LoVo (cell line): ENCODE data around the gene SLC38A1.
"Not testable (repeated sequence)": the region's sequence is repeated elsewhere in the genome, so short reads cannot be mapped to it uniquely, and the experiment has no call there.

ENCODE experiments used
- DNase-seq: peaks from one replicate; pipeline ENCODE4 v3.0.0-alpha.2; 2016; ENCODE audit warnings: low spot score

Gene SLC38A1

DNA sequence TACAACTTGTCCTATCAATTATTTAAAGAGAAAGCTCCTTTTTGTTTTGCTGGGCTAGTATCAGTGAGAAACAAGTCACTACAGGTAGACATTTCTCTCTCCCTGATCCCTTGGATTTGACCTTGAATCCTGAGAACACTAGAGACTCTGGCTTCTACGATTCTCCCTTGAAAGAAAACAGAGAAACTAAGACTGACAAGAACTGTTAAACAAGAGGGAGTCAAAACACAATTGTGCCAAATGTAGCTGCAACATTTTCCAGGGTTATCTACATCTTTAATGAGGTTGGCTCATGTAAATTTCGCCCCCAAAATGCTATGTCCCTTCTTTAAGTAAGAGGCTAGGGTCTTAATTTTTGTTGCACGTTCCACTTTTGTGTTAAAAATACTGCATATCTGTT lies 62.4 kb downstream of the SLC38A1 start:
- no peak for DNase-seq

GRCh38 chr12:46205294-46205693 lies 63.5 kb downstream of the SLC38A1 start:
- DNase-seq, result no peak

DNA sequence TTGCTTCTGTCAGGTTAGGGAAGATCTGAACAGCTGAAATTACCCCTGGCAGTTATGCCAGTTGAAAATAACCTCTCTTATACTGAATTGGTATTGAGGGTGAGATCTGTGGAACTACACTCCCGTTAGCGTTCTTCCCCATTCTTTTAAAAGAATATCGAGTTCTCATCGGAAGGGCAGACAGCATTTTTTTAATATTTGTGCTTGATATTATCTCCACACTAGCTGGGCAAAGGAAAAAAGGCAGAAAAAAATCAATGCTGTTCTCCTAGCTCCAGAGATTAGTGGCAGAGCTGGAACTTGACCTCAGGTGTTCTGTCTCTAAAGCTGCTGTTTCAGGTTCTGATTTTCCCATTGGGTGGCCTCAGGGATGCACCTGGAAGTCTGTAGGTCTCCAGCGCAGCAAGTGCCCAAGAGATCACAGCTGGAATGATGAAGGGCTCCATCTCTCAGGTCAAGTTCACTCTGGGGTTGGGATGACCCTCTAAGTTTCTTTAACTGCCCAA lies 67.5 kb downstream of the SLC38A1 start:
- DNase-seq, result no peak

DNA sequence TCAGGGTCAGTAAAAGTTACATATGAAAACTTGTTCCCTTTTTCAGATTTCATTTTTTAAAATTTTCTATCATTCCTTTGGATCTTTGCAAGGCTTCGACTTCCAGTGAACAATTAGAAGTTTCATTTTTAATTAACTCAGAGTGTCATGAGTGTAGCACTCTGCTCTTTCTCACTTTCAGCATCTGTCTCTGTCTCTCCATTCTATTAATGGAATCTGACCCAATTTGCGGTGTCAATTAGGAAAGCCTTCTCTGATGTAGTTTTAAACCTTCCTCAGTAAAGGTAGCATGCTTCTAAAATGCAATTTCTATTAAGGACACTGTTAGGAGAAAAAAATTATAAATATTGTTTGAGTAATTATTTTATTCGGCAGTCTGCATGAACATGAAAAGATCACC lies 68.3 kb downstream of the SLC38A1 start:
- no peak for DNase-seq

- no peak for DNase-seq
Observed at GRCh38 chr12:46198913-46199312, 69.9 kb downstream of the SLC38A1 start.

DNA sequence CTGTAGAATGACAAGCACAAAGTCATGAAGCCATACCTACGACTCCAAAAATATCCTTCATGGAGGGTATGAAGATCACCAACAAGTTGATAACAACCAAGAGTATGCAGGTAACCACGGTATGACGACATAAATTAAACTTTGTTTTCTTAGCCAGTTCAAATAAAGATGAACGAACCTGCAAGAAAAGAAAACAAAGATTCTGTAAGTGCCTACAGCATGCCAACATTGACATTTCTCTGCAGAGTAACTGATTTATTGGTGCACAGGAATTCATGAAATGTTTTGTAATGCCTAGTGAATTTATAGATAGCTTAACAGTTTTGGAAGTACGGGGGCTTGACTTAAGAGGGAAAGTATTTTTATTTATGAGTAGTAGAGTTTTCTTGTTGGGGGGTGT lies 71.0 kb downstream of the SLC38A1 start:
- DNase-seq, result no peak

DNA sequence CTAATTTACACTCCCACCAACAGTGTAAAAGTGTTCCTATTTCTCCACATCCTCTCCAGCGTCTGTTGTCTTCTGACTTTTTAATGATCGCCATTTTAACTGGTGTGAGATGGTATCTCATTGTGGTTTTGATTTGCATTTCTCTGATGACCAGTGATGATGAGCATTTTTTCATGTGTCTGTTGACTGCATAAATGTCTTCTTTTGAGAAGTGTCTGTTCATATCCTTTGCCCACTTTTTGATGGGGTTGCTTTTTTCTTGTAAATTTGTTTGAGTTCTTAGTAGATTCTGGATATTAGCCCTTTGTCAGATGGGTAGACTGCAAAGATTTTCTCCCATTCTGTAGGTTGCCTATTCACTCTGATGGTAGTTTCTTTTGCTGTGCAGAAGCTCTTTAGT lies 78.3 kb downstream of the SLC38A1 start:
- DNase-seq, result not testable (repeated sequence)

GRCh38 chr12:46188170-46188569 lies 80.7 kb downstream of the SLC38A1 start:
- DNase-seq, result no peak

GRCh38 chr12:46187023-46187422 lies 81.8 kb downstream of the SLC38A1 start:
- DNase-seq, result no peak

DNA sequence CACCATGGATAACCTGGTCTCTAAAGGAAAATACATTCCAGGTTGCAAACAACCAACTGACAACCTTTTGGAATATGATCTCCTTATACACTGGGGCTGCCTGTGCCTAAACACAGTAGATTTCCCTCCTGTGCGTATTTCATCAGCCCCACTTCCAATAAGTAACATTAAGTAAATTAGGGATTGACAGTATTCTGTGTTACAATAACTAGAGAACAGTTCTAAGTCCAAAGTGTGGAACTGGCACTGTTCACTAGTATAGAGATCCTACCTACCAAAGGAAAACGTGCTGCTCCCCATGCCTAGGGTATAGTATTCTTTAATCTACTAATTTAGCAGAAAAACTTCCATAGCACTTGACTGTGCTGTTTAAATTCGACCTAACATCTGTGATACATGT lies 82.8 kb downstream of the SLC38A1 start:
- DNase-seq, result no peak

DNA sequence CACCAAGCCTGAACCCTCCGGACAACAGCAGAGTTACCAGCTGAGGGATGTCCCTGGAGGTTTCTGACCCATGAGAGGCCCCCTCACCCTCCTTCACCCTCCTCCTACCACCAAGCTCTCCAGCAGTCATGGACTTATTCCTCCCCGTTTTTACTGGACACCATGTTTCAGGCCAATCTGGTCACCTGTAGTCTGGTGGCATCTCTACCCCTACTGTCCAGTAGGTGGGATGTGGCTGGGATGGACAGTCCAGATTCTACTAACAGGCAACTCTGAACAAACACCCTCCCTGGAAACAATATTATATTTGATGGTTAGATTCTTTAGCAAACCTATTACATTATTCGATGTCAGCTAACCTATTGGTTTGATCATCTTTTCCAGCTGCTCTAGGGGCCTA lies 83.2 kb downstream of the SLC38A1 start:
- no peak for DNase-seq

- no peak for DNase-seq
Observed at GRCh38 chr12:46184798-46185595, 83.8 kb downstream of the SLC38A1 start.

DNA sequence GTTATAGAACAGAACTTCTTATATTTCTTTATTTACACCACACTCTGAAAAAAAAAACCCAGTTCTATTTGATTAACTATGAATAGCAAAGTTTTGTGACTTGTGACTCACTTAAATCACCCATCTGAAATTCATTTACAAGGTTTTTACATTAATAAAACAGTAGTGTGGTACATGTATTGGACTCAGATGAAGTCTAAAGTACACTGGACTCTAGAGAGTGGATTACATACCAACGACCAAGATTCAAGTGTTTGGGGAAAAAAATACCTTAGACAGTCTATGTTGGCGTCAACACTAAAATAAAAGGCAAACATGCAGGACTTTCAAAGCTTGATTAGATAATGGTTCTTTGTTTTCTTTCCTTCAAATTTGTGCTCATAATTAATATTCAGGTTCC lies 85.7 kb downstream of the SLC38A1 start:
- no peak for DNase-seq

DNA sequence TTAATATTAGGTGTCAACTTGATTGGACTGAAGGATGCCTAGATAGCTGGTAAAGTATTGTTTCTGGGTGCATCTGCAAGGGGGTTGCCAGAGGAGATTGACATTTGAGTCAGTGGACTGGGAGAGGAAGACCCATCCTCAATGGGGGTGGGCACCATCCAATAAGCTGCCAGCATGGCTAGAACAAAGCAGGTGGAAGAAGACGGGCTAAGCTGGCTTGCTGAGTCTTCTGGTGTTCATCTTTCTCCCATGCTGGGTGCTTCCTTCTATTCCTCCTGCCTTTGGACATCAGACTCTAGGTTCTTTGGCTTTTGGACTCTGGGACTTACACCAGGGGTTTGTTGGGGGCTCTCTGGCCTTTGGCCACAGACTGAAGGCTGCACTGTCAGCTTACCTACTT lies 87.4 kb downstream of the SLC38A1 start:
- DNase-seq, result no peak

GRCh38 chr12:46179693-46180452 lies 89.0 kb downstream of the SLC38A1 start:
- DNase-seq, result no peak

DNA sequence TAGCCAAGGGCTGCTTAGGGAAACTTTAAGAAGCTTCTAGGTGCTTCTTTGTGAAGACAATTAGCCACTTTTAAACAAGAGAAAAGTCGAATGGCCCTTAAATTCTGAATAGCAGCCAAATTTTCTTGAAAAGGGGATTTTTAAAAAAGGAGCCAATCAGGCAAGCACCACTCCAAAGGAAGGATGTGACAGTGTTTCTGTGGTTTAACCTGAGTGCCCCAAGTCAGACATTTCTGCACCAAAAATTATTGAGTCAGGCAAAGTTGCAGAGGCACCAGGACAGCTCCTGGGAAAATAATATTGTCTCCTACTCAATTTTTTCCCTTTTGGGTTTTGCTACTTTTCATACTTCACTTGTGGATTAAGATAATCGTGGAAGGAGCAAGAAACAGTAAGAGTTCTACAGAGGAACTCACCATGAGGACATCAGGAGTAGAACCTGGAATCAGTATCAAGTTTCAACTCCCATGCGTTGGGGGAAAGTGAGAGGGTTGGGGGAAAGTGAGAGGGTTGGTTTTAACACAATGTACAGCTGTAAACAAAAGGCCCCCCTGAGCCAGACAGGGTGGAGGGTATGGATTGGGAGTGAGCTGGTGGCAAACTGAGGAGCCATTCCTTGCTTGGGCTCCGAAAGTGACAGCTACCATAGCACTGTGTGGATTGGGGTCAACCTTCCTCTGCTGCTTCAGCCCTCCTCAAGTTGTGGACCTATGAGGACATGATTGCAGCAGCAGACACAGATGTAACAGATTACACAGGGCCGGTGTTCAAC lies 90.8 kb downstream of the SLC38A1 start:
- no peak for DNase-seq

DNA sequence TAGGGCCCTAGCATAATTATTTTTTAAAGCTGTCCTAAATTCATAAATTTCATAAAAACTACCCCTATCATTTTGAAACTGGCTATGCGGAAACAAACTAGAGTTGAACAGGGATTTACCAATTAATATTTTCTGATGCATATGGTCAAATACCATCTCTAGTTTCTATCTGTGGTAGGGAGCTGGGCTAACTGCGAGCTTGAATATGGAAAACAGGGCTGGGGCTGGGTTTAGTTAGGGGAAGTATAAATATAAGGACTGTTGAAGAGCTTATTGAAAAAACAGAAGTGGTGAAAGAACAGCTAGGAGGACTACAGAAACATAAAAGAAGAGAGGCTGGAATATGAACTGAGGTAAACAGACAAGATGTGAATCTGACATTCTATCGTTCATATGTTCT lies 91.8 kb downstream of the SLC38A1 start:
- DNase-seq, result no peak

- no peak for DNase-seq
Observed at GRCh38 chr12:46174919-46175318, 93.9 kb downstream of the SLC38A1 start.

- DNase-seq, result no peak
Observed at GRCh38 chr12:46174061-46174662, 94.7 kb downstream of the SLC38A1 start.

DNA sequence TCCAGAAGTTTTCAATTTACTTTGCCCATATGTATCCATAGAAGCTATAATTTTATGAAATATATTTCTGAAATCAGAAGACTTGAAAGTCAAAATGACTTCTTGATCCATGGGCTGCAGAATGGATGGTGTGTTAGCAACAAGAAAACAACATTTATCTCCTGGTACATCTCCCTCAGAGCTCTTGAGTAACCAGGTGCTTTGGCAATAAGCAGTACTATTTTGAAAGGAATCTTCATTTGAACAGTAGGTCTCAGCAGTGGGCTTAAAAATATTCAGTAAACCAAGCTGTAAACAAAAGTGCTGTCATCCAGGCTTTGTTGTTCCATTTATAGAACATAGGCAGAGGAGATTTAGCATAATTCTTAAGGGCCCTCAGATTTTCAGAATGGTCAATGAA lies 100.4 kb downstream of the SLC38A1 start:
- DNase-seq, result no peak

DNA sequence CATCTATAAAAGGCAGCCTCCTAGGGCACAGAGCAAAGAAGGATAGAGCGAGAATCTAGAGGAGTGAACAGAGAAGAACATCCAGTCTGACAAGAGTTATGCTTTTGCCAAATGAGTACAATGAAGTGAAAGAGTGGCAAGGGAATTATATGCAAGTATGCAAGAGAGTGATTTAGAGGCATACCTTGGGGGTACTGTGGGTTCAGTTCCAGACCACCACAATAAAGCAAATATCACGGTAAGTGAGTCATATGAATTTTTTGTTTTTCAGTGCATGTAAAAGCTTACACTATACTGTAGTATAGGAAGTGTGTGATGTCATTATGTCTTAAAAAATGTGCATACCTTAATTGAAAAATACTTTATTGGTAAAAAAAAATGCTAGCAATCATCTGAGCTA lies 101.4 kb downstream of the SLC38A1 start:
- DNase-seq, result no peak

- DNase-seq, result no peak
Observed at GRCh38 chr12:46165191-46165590, 103.7 kb downstream of the SLC38A1 start.
